ENCODE results near the gene TWIST2. TPM values are rescaled to one million over a fixed set of nuclear protein-coding genes. Genes with fewer than 3 reads are reported as not detected.

TWIST2 gene
- total and polyA plus RNA-seq, 9 of the 15 experiments (the other 6 are each of a cell fraction or from before 2014, with no cell fraction given) = not detected

- no peak overlapping the region for H3K4me2 ChIP-seq (ENCODE audit: insufficient read depth, low read length)
- no peaks in the 10 kb centered on the region for H3K79me2 ChIP-seq (ENCODE audit: control insufficient read depth, insufficient read depth, low read length)
- intact Hi-C loops (cut with micrococcal nuclease) (no loop called here), in situ Hi-C loops (cut with MboI) (no loop called here)
- H3K27ac ChIP-seq (ENCODE audit: extremely low read depth, low read depth, low read length) = no peak overlapping the region
- peaks cover 0 to 28% of the 10 kb centered on the region in 2 experiments; a peak in 3 of 5 replicates for H3K27me3 ChIP-seq (ENCODE audit: control insufficient read depth in 2 of 2, insufficient read depth in 2 of 2, low read length in 2 of 2)
- H2AFZ ChIP-seq (ENCODE audit: low read depth, low read length) = no peak overlapping the region
- no peak overlapping the region for H3K9ac ChIP-seq (ENCODE audit: insufficient read depth in 1 of 2, low read depth in 2 of 2, low read length in 2 of 2)
- no peak for ATAC-seq
- no peaks in the 10 kb centered on the region for H3K9me3 ChIP-seq (replicated peaks; ENCODE audit: control insufficient read depth, insufficient read depth, low read depth, low read length)
- ChIA-PET POLR2A (no interaction called here), CTCF (ENCODE audit: low intra/inter-chr PET ratio) (no interaction called here)
- DNase-seq (ENCODE audit: extremely low read depth in 1 of 4, low spot score in 3 of 4) = no peak
- H3K36me3 ChIP-seq (ENCODE audit: control insufficient read depth, insufficient read depth, low read length) = no peaks in the 10 kb centered on the region
- H3K9me1 ChIP-seq (ENCODE audit: control insufficient read depth, insufficient read depth, low read length) = no peaks in the 10 kb centered on the region
- 0% methylated on average over 2 of the region's 9 CpGs for WGBS (ENCODE audit: insufficient coverage, low coverage, missing lambda C conversion rate)
- H4K20me1 ChIP-seq (replicated peaks; ENCODE audit: control insufficient read depth, insufficient read depth, low read length) = no peaks in the 10 kb centered on the region
- no peaks in the 10 kb centered on the region for H3K4me1 ChIP-seq (replicated peaks in 1 of 2; ENCODE audit: control insufficient read depth in 2 of 2, insufficient read depth in 2 of 2, low read length in 2 of 2)
- no TSS peak for BruUV-seq (replicated peaks)
- FAIRE-seq = no peak
- H3K4me3 ChIP-seq = no peak overlapping the region
- no peak for TF ChIP-seq JUN (IDR thresholded peaks at IDR 0.05; ENCODE audit: borderline replicate concordance, low read depth, low read length)
- TF ChIP-seq JUN (CRISPR knock-in tag; IDR thresholded peaks at IDR 0.05; ENCODE audit: borderline replicate concordance) = no peak
- no peak for TF ChIP-seq TBP (optimal IDR thresholded peaks at IDR 0.05; ENCODE audit: low read depth, low read length)
- TF ChIP-seq MYNN (IDR thresholded peaks at IDR 0.05) = no peak
- no peak for TF ChIP-seq MYNN (CRISPR knock-in tag; IDR thresholded peaks at IDR 0.05)
- TF ChIP-seq U2AF1 (optimal IDR thresholded peaks at IDR 0.05; ENCODE audit: low read depth, low read length) = no peak
- TF ChIP-seq ZNF586 (CRISPR knock-in tag; conservative IDR thresholded peaks at IDR 0.05) = no peak
- no peak for TF ChIP-seq NR1H2 (CRISPR knock-in tag; IDR thresholded peaks at IDR 0.05)
- TF ChIP-seq HNRNPL (IDR thresholded peaks at IDR 0.05; ENCODE audit: low read depth, low read length) = no peak
- no peak for TF ChIP-seq THAP7 (CRISPR knock-in tag; IDR thresholded peaks at IDR 0.05)
- no peak for TF ChIP-seq ZNF592 (IDR thresholded peaks at IDR 0.05)
- TF ChIP-seq CREB1 (IDR thresholded peaks at IDR 0.05) = no peak
- no peak for TF ChIP-seq CREB1 (CRISPR knock-in tag; IDR thresholded peaks at IDR 0.05)
- no peak for TF ChIP-seq NR4A1 (CRISPR knock-in tag; IDR thresholded peaks at IDR 0.05)
- no peak for TF ChIP-seq NR4A1 (tag; IDR thresholded peaks at IDR 0.05)
Measured at GRCh38 chr2:238947243-238947760, 99.4 kb downstream of the TWIST2 start.

Data from K562 (cell line).